ENCODE measurements around the gene MMP15. TPM values are rescaled to one million over a fixed set of nuclear protein-coding genes. Genes with fewer than 3 reads are reported as not detected.

Gene MMP15
- total RNA-seq, 2 experiments from 2014 or later, result 0.25 to 0.31 TPM

DNA sequence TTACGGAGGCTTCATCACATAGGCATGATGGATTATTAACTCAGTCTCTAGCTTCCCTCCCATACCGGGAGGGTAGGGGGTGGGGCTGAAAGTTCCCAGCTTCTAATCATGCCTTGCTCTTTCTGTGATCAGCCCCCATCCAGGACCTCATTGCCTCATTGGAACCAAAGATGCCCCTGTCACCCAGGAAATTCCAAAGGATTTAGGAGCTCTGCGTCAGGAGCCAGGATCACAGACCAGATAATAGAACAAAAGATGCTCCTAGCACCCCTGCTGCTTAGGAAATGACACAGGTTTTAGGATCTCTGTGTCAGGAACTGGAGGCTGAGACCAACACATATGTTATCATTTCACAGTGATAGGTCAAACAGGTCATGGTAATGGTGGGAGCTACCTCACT, 14.7 kb upstream of the MMP15 start:
- TF ChIP-seq, protein P1, sequence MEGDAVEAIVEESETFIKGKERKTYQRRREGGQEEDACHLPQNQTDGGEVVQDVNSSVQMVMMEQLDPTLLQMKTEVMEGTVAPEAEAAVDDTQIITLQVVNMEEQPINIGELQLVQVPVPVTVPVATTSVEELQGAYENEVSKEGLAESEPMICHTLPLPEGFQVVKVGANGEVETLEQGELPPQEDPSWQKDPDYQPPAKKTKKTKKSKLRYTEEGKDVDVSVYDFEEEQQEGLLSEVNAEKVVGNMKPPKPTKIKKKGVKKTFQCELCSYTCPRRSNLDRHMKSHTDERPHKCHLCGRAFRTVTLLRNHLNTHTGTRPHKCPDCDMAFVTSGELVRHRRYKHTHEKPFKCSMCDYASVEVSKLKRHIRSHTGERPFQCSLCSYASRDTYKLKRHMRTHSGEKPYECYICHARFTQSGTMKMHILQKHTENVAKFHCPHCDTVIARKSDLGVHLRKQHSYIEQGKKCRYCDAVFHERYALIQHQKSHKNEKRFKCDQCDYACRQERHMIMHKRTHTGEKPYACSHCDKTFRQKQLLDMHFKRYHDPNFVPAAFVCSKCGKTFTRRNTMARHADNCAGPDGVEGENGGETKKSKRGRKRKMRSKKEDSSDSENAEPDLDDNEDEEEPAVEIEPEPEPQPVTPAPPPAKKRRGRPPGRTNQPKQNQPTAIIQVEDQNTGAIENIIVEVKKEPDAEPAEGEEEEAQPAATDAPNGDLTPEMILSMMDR (IDR thresholded peaks at IDR 0.05), result no peak
- H3K27ac ChIP-seq (ENCODE audit: low read depth in 1 of 2, low read length in 2 of 2), result no peak overlapping the region
- no peak overlapping the region for H3K4me3 ChIP-seq (ENCODE audit: low read length)
- ChIA-PET CTCF (no interaction called here), POLR2A (interaction anchor here (0.5 kb wide), 1 partner anchor 716 kb away, joined by 6 read pairs; no protein-coding TSS in a partner anchor)
- Mint-ChIP-seq H3K9me3 (no peaks in the 10 kb centered on the region), H3K4me1 (ENCODE audit: low read depth) (no peaks in the 10 kb centered on the region), H3K27ac (no peak overlapping the region), H3K36me3 (ENCODE audit: low read depth) (peaks cover 57% of the 10 kb centered on the region), H3K27me3 (no peaks in the 10 kb centered on the region), H3K4me3 (no peak overlapping the region)
- ATAC-seq (ENCODE audit: poor library complexity) (no peak), DNase-seq (no peak)
- H3K9me3 ChIP-seq (ENCODE audit: control insufficient read depth in 1 of 2, insufficient read depth in 1 of 2, low read length in 2 of 2), result no peaks in the 10 kb centered on the region
- H3K27me3 ChIP-seq (ENCODE audit: control insufficient read depth in 1 of 2, insufficient read depth in 2 of 2, low read length in 2 of 2), result no peaks in the 10 kb centered on the region
- H3K36me3 ChIP-seq (ENCODE audit: insufficient read depth, low read length), result peaks cover 59% of the 10 kb centered on the region
- intact Hi-C loops (cut with DNase I, micrococcal nuclease), result no loop called here
- H3K4me1 ChIP-seq (ENCODE audit: insufficient read depth, low read length), result no peaks in the 10 kb centered on the region

- H3K9me3 Mint-ChIP-seq, result no peaks in the 10 kb centered on the region
- ChIA-PET CTCF (no interaction called here), POLR2A (no interaction called here)
- Histone ChIP-seq H3K36me3 (ENCODE audit: insufficient read depth, low read length) (peaks cover 54% of the 10 kb centered on the region), H3K27ac (ENCODE audit: low read depth in 1 of 2, low read length in 2 of 2) (no peak overlapping the region), H3K9me3 (ENCODE audit: control insufficient read depth in 1 of 2, insufficient read depth in 1 of 2, low read length in 2 of 2) (no peaks in the 10 kb centered on the region), H3K4me1 (ENCODE audit: insufficient read depth, low read length) (no peaks in the 10 kb centered on the region), H3K4me3 (ENCODE audit: low read length) (no peak overlapping the region), H3K27me3 (ENCODE audit: control insufficient read depth in 1 of 2, insufficient read depth in 2 of 2, low read length in 2 of 2) (no peaks in the 10 kb centered on the region)
- H3K27me3 Mint-ChIP-seq, result no peaks in the 10 kb centered on the region
- H3K4me3 Mint-ChIP-seq, result no peak overlapping the region
- H3K27ac Mint-ChIP-seq, result no peak overlapping the region
- H3K4me1 Mint-ChIP-seq (ENCODE audit: low read depth), result no peaks in the 10 kb centered on the region
- peaks cover 55% of the 10 kb centered on the region for H3K36me3 Mint-ChIP-seq (ENCODE audit: low read depth)
- intact Hi-C loops (cut with DNase I, micrococcal nuclease), result no loop called here
- no peak for DNase-seq
- ATAC-seq (ENCODE audit: poor library complexity), result no peak
- TF ChIP-seq, protein P1 (IDR thresholded peaks at IDR 0.05), result no peak
Observed at GRCh38 chr16:58011652-58012051, 13.9 kb upstream of the MMP15 start.

DNA sequence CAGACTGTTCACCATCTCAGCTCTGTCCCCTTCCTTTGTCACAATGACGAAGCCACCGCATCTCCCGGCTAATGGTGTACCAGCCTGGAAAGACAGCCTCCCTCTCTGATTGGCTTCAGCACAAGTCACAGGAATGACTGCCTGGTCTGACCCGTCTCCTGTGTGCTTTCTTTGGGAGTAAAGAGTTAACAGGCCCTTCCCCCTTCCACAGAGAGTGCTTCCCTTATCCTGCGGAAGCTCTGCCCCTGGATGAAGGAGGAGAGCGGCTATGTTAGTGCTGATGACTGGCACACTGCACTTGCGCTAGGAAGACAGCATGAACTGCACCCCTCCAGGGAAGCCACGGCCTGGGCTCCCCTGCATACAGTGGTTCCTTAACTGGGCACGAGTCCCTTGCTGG, 13.1 kb upstream of the MMP15 start:
- DNase-seq (no peak), ATAC-seq (ENCODE audit: poor library complexity) (no peak)
- Mint-ChIP-seq H3K27ac (no peak overlapping the region), H3K4me3 (no peak overlapping the region), H3K36me3 (ENCODE audit: low read depth) (peaks cover 49% of the 10 kb centered on the region), H3K27me3 (no peaks in the 10 kb centered on the region), H3K4me1 (ENCODE audit: low read depth) (no peaks in the 10 kb centered on the region), H3K9me3 (no peaks in the 10 kb centered on the region)
- no peaks in the 10 kb centered on the region for H3K27me3 ChIP-seq (ENCODE audit: control insufficient read depth in 1 of 2, insufficient read depth in 2 of 2, low read length in 2 of 2)
- intact Hi-C loops (cut with DNase I, micrococcal nuclease), result no loop called here
- peaks cover 57% of the 10 kb centered on the region for H3K36me3 ChIP-seq (ENCODE audit: insufficient read depth, low read length)
- H3K4me3 ChIP-seq (ENCODE audit: low read length), result no peak overlapping the region
- H3K9me3 ChIP-seq (ENCODE audit: control insufficient read depth in 1 of 2, insufficient read depth in 1 of 2, low read length in 2 of 2), result no peaks in the 10 kb centered on the region
- H3K27ac ChIP-seq (ENCODE audit: low read depth in 1 of 2, low read length in 2 of 2), result no peak overlapping the region
- POLR2A ChIA-PET, result no interaction called here
- CTCF ChIA-PET, result no interaction called here
- H3K4me1 ChIP-seq (ENCODE audit: insufficient read depth, low read length), result no peaks in the 10 kb centered on the region
- TF ChIP-seq, protein P1 (IDR thresholded peaks at IDR 0.05), result no peak
